GM19023 (cell line): Measurements from ENCODE around the gene YIPF3.
"Not testable (repeated sequence)": the region's sequence is repeated elsewhere in the genome, so short reads cannot be mapped to it uniquely, and the experiment has no call there.

Experiments
- ATAC-seq: cut with Tn5 transposase; IDR thresholded peaks from one replicate; pipeline ENCODE4 v1.9.1; 2021; ENCODE audit warnings: mild to moderate bottlenecking, moderate library complexity; ENCODE audit not compliant: unreplicated experiment

The YIPF3 gene

DNA sequence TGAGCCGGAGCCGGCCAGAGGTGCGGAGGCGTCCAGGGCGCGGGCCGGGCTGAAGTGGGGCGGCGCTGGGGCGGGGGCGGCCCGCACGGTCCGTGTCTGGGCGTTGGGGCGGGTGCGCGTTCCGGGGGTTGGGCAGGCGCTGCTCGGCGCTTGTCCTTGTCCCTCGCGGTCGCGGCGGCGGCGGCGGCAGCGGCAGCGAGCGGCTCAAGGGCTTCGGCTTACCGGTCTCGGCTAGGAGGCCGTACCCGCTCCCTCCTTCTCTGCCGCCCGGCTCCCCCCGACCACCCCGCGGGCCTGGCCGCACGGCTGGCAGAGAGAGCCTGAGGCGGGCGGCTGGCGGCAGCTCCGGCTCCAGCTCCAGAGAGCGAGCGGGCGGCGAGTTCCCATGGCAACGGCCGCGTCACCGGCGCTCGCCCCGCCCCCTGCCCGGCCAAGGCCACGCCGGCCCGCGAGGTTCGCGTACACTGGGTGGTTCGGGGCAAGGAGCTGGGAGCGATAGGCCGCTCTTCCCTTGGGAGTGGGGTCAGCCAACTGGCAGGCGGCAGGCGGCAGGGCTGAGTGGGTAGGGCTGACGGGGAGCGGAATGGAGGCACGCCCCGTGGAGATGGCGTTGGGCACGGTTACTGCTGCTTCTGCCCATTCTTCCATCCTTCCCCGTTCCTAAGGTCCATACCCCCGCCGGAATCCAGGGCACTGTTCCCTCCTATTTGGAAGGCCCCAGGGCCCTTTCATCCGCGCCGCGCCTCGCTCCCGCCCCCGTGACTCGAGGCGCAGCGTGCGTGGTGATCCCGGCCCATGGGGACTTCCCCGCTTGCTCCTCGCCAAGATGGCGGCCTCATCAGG lies 6.5 kb downstream of the YIPF3 start, which contains the start of gene LRRC73:
Gene LRRC73 (minus strand): TSS at position 363 of the 843 bp plus-strand sequence. CDS start 561 bp downstream, outside the sequence.
- ATAC-seq: peak; percentile 75

DNA sequence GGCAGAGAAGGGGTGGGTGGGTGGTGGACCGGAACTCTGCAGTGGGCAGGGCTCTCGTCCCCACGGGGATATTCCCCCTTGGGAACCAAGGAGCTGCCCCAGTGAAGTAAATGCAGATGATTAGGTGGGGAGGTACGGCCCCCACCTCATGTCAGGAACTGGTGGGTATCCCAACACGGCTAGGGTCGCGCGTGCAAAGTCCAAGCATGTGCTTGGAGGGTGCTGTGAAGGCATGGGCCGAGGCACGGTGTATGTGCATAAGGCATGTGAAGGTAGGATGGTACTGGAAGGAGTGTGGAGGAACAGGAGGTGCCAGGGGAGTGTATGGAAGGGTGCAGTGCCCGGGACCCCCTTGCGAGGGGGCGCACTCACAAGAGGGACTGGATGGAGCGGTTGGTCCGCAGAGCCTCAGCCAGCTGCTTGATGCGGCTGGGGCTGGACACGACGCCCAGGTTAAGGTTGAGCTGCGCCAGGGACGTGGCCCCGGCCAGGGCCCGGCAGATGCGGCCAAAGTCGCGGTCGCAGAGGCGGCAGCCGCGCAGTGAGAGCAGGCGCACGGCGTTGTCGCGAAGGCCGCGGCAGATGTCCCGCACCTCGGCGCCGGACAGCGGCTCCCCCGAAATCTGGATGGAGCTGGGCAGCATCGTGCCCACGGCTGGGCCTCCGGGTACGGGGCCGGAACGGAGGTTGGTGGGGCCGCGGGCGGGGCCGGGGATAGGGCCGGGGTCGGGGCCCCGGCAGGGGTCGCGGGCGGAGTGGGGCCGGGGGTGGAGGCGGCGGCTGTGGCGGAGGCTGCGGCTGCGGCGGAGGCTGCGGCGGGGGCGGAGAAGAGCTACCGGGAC lies 7.4 kb downstream of the YIPF3 start:
- no peak for ATAC-seq

GRCh38 chr6:43508481-43509141 lies 8.1 kb downstream of the YIPF3 start:
- no peak for ATAC-seq

DNA sequence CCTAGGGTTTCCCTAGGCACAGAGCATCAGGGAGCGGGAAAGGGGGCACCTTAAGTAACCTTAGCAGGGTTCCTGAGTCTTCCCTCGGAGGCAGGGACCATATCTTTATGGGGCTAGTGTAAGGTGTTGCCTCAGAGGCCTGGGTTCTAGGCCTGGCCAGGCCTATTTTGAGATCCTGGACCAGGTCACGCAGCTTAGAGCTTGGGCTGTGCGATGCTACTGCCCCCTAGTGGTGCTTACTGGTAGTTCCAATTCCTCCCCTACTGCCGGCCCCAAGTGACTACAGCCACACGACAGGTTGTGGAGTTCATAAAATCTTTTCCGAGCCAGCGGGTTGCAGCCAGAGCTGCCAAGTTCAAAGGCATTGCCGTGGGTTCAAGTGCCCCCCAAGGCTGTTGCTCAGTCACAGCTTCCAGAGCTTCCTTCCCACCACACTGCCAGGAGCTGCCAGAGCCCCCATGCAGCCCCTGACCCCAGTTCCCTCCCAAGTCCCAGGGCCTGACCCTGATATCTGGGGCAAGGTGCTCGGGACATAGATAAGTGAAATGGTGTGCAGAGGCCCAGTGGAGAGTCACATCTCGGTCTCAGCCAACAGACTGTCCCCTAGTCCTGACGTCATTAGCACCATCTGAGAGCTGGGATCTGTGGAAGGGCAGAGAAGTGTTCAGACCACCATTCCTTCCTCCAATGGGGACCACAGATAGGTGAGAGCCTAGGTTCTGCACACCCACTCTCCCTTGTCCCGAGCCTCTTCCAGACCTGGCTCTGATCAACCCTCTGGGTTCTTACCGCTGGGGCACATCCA lies 9.9 kb downstream of the YIPF3 start:
- ATAC-seq: peak; percentile 45

GRCh38 chr6:43506171-43506570 lies 10.6 kb downstream of the YIPF3 start:
- no peak for ATAC-seq

- no peak for ATAC-seq
Measured at GRCh38 chr6:43505718-43506117, 11.0 kb downstream of the YIPF3 start.

DNA sequence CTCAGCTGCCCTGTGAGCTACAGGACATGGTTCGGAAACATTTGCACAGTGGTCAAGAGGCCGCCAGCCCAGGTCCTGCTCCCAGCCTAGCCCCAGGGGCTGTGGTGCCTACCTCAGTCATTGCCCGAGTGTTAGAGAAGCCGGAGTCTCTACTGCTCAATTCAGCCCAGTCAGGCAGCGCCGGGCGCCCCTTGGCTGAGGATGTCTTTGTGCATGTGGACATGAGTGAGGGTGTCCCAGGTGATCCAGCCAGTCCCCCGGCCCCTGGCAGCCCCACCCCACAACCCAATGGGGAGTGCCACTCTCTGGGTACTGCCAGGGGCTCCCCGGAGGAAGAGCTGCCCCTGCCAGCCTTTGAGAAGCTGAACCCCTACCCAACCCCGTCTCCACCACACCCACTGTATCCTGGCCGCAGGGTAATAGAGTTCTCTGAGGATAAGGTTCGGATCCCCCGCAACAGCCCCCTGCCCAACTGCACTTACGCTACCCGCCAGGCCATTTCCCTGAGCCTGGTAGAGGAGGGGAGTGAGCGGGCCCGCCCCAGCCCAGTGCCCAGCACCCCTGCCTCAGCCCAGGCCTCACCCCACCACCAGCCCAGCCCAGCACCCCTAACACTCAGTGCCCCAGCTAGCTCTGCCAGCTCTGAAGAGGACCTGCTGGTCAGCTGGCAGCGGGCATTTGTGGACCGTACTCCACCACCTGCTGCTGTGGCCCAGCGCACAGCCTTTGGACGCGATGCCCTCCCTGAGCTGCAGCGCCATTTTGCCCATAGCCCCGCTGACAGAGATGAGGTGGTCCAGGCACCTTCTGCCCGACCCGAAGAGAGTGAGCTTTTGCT lies 11.8 kb downstream of the YIPF3 start:
- ATAC-seq: no peak

DNA sequence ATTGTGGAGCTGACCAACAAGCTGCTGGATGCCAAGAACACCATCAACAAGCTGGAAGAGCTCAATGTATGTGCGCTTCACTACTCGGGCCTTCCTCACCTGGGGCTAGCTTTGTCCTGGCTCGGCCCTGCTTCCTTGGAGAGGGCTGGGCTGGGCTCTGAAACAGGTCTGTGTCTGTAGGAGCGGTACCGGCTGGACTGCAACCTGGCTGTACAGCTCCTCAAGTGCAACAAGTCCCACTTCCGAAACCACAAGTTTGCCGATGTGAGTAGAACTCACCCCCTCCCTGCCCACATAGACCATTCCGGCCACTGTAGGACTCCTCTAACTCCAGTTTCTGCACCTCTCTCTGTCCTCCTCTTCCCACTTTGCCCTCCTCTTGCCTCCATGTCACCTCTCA lies 13.3 kb downstream of the YIPF3 start:
- ATAC-seq: no peak

- no peak for ATAC-seq
Measured at GRCh38 chr6:43502666-43503065, 14.1 kb downstream of the YIPF3 start.

GRCh38 chr6:43500921-43501320 lies 15.8 kb downstream of the YIPF3 start:
- no peak for ATAC-seq

GRCh38 chr6:43499028-43499815 lies 17.5 kb downstream of the YIPF3 start:
- no peak for ATAC-seq

DNA sequence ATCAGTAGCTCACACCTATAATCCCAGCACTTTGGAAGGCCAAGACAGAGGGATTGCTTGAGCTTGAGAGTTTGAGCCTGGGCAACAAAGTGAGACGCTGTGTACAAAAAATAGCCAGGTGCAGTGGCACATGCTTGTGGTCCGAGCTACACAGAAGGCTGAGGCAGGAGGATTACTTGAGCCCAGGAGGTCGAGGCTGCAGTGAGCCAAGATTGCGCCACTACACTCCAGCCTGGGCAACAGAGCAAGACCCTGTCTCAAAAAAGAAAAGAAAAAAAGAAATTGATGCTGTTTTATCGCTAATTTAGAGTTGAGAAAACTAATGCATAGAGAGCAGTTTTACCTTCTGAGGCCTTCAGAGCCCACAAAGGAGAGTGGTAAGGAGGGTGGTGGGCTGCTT lies 18.4 kb downstream of the YIPF3 start:
- not testable (repeated sequence) for ATAC-seq

- no peak for ATAC-seq
Measured at GRCh38 chr6:43497689-43498088, 19.0 kb downstream of the YIPF3 start.

- ATAC-seq: no peak
Measured at GRCh38 chr6:43497129-43497396, 19.7 kb downstream of the YIPF3 start.

DNA sequence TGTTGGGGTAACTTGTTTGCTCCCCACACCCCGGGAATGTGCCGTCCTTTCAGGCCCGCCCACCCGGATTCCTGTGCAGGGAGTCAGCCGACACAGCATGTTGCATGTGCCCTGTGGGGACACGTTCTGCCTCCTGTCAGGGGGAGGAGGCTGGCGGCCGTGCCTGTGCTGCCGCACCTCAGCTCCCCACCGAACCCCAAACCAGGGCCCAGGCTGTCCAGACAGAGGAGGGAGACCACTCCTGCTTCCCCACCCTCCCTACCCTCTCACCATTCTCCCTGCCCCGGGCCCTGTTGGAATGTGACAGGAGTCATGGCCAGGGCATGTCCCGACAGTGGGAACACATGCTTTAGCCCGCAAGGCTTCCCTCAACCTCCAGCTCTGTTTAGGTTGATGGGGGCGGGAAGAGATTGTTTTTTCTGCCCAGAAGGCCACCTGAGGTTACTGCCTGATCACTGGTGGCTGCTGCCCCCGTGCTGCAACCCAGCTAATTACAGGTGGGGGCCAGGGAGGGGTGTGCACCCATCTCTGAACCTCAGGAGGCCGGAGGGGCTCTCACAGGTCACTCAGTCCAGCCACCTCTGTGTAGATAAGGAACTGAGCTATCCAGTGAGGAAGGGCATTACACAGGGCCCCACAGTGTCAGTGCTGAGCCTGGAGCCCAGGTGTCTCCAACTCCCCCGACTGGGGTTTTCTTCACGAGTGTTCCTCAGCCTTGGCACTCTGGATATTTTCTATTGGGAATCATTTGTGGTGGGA lies 20.2 kb downstream of the YIPF3 start:
- ATAC-seq: no peak

GRCh38 chr6:43495409-43495941 lies 21.3 kb downstream of the YIPF3 start:
- no peak for ATAC-seq

DNA sequence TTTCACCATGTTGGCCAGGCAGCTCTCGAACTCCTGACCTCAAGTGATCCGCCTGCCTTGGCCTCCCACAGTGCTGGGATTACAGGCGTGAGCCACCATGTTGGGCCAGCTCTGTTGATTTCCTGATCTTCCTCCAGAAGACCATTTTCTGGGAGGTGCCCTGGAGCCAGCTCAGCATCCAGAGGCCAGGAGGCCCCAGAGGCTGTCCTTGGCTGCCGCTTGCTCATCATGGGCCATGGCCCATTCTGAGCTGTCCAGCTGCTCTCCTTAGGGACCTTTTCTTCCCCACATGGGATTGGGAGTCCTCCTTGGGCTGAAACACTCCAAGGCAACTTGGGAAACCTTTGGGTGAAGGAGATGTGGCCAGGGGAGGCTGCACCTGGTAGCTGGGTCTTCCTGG lies 22.0 kb downstream of the YIPF3 start:
- no peak for ATAC-seq

DNA sequence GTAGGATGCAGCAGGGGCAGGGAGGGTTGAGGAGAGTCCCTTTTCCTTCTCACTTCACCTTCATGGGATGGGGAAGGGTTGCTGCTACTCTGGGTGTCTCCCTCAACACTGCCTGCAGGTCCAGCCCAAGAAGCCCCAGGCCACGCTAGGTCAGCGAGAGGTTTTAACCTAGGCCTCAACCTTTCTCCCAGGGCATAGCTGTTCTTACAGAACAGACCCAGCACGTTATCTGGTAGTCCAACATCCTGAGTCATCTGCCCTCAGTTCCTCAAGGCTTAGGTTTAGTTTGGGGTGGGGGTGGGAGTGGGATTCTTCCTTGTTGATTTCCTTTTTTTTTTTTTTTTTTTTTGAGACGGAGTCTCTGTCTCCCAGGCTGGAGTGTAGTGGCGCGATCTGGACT lies 22.4 kb downstream of the YIPF3 start:
- ATAC-seq: no peak
